LNCaP clone FGC (cell line): ENCODE data around the gene SAP30.
A peak's percentile ranks its signal among the peaks of the same experiment; 100 is the strongest.

Experiments used
- DNase-seq: peaks from one replicate; pipeline ENCODE4 v3.0.0-alpha.2; 2011; ENCODE audit warnings: low read depth
- H3K4me3 ChIP-seq: 2 replicates; pipeline ENCODE4 v1.5.1; 2011; ENCODE audit warnings: mild to moderate bottlenecking, low read depth, low read length, control low read depth
- CTCF ChIP-seq: IDR thresholded peaks from 2 replicates; pipeline ENCODE4 v1.5.1; 2012; ENCODE audit warnings: mild to moderate bottlenecking; ENCODE audit not compliant: control insufficient read depth, insufficient read depth; ENCODE audit errors: extremely low read depth

Gene SAP30

GRCh38 chr4:173370477-173371291, at the start of gene SAP30:
Gene SAP30, plus strand, starts transcription at chr4:173370954. Its CDS starts 229 bp downstream, at chr4:173371183.
- no peak for TF ChIP-seq CTCF
- peak; percentile 89 for DNase-seq
- peak within 1 kb of the TSS; percentile 89 for H3K4me3 ChIP-seq

GRCh38 chr4:173325007-173325736, 45.6 kb upstream of the SAP30 start:
- TF ChIP-seq CTCF, result no peak
- H3K4me3 ChIP-seq, result no peak overlapping the region
- DNase-seq, result no peak

GRCh38 chr4:173328236-173328901, 42.4 kb upstream of the SAP30 start:
- no peak for TF ChIP-seq CTCF
- H3K4me3 ChIP-seq, result no peak overlapping the region
- DNase-seq, result no peak

GRCh38 chr4:173330590-173330989, 40.2 kb upstream of the SAP30 start:
- DNase-seq, result no peak
- no peak overlapping the region for H3K4me3 ChIP-seq
- no peak for TF ChIP-seq CTCF

- no peak for TF ChIP-seq CTCF
- no peak for DNase-seq
- peak overlapping the region; percentile 99 for H3K4me3 ChIP-seq
These were observed 38.7 kb upstream of the SAP30 start for GRCh38 chr4:173332021-173332487.

- DNase-seq, result no peak
- H3K4me3 ChIP-seq, result peak overlapping the region; percentile 99
- no peak for TF ChIP-seq CTCF
These were observed 37.6 kb upstream of the SAP30 start for GRCh38 chr4:173332963-173333657.
